ENCODE measurements around the gene SLAMF8.

The SLAMF8 gene

GRCh38 chr1:159873530-159874143 lies 47.0 kb downstream of the SLAMF8 start:
- DNase-seq: no peak

- DNase-seq: no peak
Measured at GRCh38 chr1:159877695-159878444, 51.2 kb downstream of the SLAMF8 start.

GRCh38 chr1:159879136-159879535 lies 52.5 kb downstream of the SLAMF8 start:
- no peak for DNase-seq

GRCh38 chr1:159879977-159880376 lies 53.3 kb downstream of the SLAMF8 start:
- DNase-seq: no peak

GRCh38 chr1:159880430-159880829 lies 53.8 kb downstream of the SLAMF8 start:
- no peak for DNase-seq

- DNase-seq: no peak
Measured at GRCh38 chr1:159881622-159882526, 55.2 kb downstream of the SLAMF8 start.

- no peak for DNase-seq
Measured at GRCh38 chr1:159882527-159882862, 55.8 kb downstream of the SLAMF8 start.

GRCh38 chr1:159883134-159883533 lies 56.5 kb downstream of the SLAMF8 start:
- DNase-seq: no peak

- DNase-seq: no peak
Measured at GRCh38 chr1:159884296-159884695, 57.6 kb downstream of the SLAMF8 start.

Data from cerebellar nuclear complex (tissue), 1 donor.